ENCODE measurements around the gene YBX1. TPM values are rescaled to one million over a fixed set of nuclear protein-coding genes. Genes with fewer than 3 reads are reported as not detected.

YBX1 gene
- total and polyA plus RNA-seq, 2 of the 13 experiments (the other 11 are each of a cell fraction or from before 2014, with no cell fraction given): 339 to 628 TPM

- TF ChIP-seq PRDM4 (CRISPR knock-in tag; IDR thresholded peaks at IDR 0.05; ENCODE audit: borderline replicate concordance) (no peak), AKAP8 (CRISPR knock-in tag; IDR thresholded peaks at IDR 0.05) (no peak), LCORL (IDR thresholded peaks at IDR 0.05) (no peak), LCORL (CRISPR knock-in tag; IDR thresholded peaks at IDR 0.05) (peak; percentile 67), TBX2 (CRISPR knock-in tag; IDR thresholded peaks at IDR 0.05; ENCODE audit: borderline replicate concordance) (peak; percentile 88), TMF1 (CRISPR knock-in tag; IDR thresholded peaks at IDR 0.05; ENCODE audit: low read depth) (peak; percentile 76), ZNF770 (CRISPR knock-in tag; IDR thresholded peaks at IDR 0.05) (peak; percentile 39; the same call in 1 of the 2 replicates), RBFOX2 (IDR thresholded peaks at IDR 0.05; ENCODE audit: low read depth, low read length) (peak; percentile 79), GATA4 (IDR thresholded peaks at IDR 0.05; ENCODE audit: borderline replicate concordance, low read depth) (peak; percentile 72; the same call in 1 of the 2 replicates), ZNF788 (CRISPR knock-in tag; IDR thresholded peaks at IDR 0.05; ENCODE audit: borderline replicate concordance) (peak; percentile 88; the same call in 1 of the 2 replicates), TBX3 (IDR thresholded peaks at IDR 0.05; ENCODE audit: borderline replicate concordance) (peak; percentile 38; the same call in 1 of the 2 replicates), ZNF12 (CRISPR knock-in tag; IDR thresholded peaks at IDR 0.05) (no peak; the same call in 1 of the 2 replicates), ZNF773 (CRISPR knock-in tag; IDR thresholded peaks at IDR 0.05; ENCODE audit: borderline replicate concordance) (peak; percentile 73; the same call in 1 of the 2 replicates), NAIF1 (CRISPR knock-in tag; IDR thresholded peaks at IDR 0.05; ENCODE audit: borderline replicate concordance) (peak; percentile 72; the same call in 1 of the 2 replicates), TRIM24 (CRISPR knock-in tag; IDR thresholded peaks at IDR 0.05) (no peak), ZC3H4 (CRISPR knock-in tag; IDR thresholded peaks at IDR 0.05; ENCODE audit: borderline replicate concordance) (no peak), HOXD1 (CRISPR knock-in tag; IDR thresholded peaks at IDR 0.05) (no peak), MTA1 (CRISPR knock-in tag; IDR thresholded peaks at IDR 0.05; ENCODE audit: borderline replicate concordance) (no peak)
- TF ChIP-seq, protein P1, sequence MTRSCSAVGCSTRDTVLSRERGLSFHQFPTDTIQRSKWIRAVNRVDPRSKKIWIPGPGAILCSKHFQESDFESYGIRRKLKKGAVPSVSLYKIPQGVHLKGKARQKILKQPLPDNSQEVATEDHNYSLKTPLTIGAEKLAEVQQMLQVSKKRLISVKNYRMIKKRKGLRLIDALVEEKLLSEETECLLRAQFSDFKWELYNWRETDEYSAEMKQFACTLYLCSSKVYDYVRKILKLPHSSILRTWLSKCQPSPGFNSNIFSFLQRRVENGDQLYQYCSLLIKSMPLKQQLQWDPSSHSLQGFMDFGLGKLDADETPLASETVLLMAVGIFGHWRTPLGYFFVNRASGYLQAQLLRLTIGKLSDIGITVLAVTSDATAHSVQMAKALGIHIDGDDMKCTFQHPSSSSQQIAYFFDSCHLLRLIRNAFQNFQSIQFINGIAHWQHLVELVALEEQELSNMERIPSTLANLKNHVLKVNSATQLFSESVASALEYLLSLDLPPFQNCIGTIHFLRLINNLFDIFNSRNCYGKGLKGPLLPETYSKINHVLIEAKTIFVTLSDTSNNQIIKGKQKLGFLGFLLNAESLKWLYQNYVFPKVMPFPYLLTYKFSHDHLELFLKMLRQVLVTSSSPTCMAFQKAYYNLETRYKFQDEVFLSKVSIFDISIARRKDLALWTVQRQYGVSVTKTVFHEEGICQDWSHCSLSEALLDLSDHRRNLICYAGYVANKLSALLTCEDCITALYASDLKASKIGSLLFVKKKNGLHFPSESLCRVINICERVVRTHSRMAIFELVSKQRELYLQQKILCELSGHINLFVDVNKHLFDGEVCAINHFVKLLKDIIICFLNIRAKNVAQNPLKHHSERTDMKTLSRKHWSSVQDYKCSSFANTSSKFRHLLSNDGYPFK (CRISPR knock-in tag; IDR thresholded peaks at IDR 0.05; ENCODE audit: borderline replicate concordance): peak; percentile 90; the same call in 1 of the 2 replicates
- TF ChIP-seq, protein P2, sequence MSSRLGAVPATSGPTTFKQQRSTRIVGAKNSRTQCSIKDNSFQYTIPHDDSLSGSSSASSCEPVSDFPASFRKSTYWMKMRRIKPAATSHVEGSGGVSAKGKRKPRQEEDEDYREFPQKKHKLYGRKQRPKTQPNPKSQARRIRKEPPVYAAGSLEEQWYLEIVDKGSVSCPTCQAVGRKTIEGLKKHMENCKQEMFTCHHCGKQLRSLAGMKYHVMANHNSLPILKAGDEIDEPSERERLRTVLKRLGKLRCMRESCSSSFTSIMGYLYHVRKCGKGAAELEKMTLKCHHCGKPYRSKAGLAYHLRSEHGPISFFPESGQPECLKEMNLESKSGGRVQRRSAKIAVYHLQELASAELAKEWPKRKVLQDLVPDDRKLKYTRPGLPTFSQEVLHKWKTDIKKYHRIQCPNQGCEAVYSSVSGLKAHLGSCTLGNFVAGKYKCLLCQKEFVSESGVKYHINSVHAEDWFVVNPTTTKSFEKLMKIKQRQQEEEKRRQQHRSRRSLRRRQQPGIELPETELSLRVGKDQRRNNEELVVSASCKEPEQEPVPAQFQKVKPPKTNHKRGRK (CRISPR knock-in tag; IDR thresholded peaks at IDR 0.05): no peak
Measured at GRCh38 chr1:42657981-42658876, 24.0 kb upstream of the YBX1 start, which contains the start of gene PPIH (continued).

Measured in HepG2 (cell line).